H9 (cell line): ENCODE data around the gene PHTF1. TPM values are rescaled to one million over a fixed set of nuclear protein-coding genes. Genes with fewer than 3 reads are reported as not detected.

ENCODE experiments used
- DNase-seq: peaks from one replicate; pipeline ENCODE4 v3.0.0-alpha.2; 2017
- H2AFZ ChIP-seq: one replicate; pipeline ENCODE4 v1.6.1; 2013; ENCODE audit warnings: mild to moderate bottlenecking, low read length, control low read depth, moderate library complexity
- H2AK5ac ChIP-seq: 2 replicates; pipeline ENCODE4 v1.6.1; 2013; ENCODE audit warnings: low read length, control low read depth, mixed read lengths; ENCODE audit not compliant: insufficient read length
- H2BK120ac ChIP-seq: one replicate; pipeline ENCODE4 v1.6.1; 2013; ENCODE audit warnings: low read depth, mild to moderate bottlenecking, low read length, control low read depth, inconsistent platforms; ENCODE audit not compliant: poor library complexity, severe bottlenecking
- H2BK12ac ChIP-seq: 2 replicates; pipeline ENCODE4 v1.6.1; 2013; ENCODE audit warnings: low read length, control low read depth, mixed read lengths, low read depth; ENCODE audit not compliant: insufficient read length
- H2BK15ac ChIP-seq: 2 replicates; pipeline ENCODE4 v1.6.1; 2013; ENCODE audit warnings: low read depth, low read length, control low read depth
- H2BK20ac ChIP-seq: one replicate; pipeline ENCODE4 v1.6.1; 2013; ENCODE audit warnings: low read depth, mild to moderate bottlenecking, low read length, control low read depth, inconsistent platforms; ENCODE audit not compliant: poor library complexity, severe bottlenecking
- H2BK5ac ChIP-seq: 2 replicates; pipeline ENCODE4 v1.6.1; 2013; ENCODE audit warnings: low read length, control low read depth, mixed read lengths; ENCODE audit not compliant: insufficient read length
- H3K14ac ChIP-seq: 2 replicates; pipeline ENCODE4 v1.6.1; 2013; ENCODE audit warnings: low read length, control low read depth; ENCODE audit not compliant: insufficient read depth
- H3K18ac ChIP-seq: 2 replicates; pipeline ENCODE4 v1.6.1; 2013; ENCODE audit warnings: low read depth, mild to moderate bottlenecking, mixed read lengths, low read length, control low read depth; ENCODE audit not compliant: insufficient read length
- H3K23ac ChIP-seq: 2 replicates; pipeline ENCODE4 v1.6.1; 2013; ENCODE audit warnings: low read length, control low read depth, mixed read lengths, low read depth; ENCODE audit not compliant: insufficient read length
- H3K23me2 ChIP-seq: 2 replicates; pipeline ENCODE4 v1.6.1; 2013; ENCODE audit warnings: low read depth, mild to moderate bottlenecking, mixed read lengths, low read length, control low read depth; ENCODE audit not compliant: insufficient read length, poor library complexity, severe bottlenecking
- H3K27ac ChIP-seq: 2 replicates; pipeline ENCODE4 v1.5.1; 2013; ENCODE audit warnings: low read length, control low read depth, mixed read lengths, low read depth; ENCODE audit not compliant: insufficient read length
- H3K27me3 ChIP-seq: 2 replicates; pipeline ENCODE4 v1.6.1; 2013; ENCODE audit warnings: low read length, control low read depth, inconsistent platforms; ENCODE audit not compliant: insufficient read depth
- H3K4ac ChIP-seq: 2 replicates; pipeline ENCODE4 v1.6.1; 2013; ENCODE audit warnings: low read depth, mild to moderate bottlenecking, control low read depth, inconsistent platforms, low read length, moderate library complexity
- H3K4me1 ChIP-seq: 2 replicates; pipeline ENCODE4 v1.6.1; 2013; ENCODE audit warnings: low read length, control low read depth, inconsistent platforms; ENCODE audit not compliant: insufficient read depth
- H3K4me2 ChIP-seq: 2 replicates; pipeline ENCODE4 v1.6.1; 2013; ENCODE audit warnings: low read length, control low read depth, mixed read lengths; ENCODE audit not compliant: insufficient read length, insufficient read depth
- H3K56ac ChIP-seq: 2 replicates; pipeline ENCODE4 v1.6.1; 2013; ENCODE audit warnings: low read depth, mild to moderate bottlenecking, mixed read lengths, low read length, control low read depth; ENCODE audit not compliant: insufficient read length
- H3K79me1 ChIP-seq: 2 replicates; pipeline ENCODE4 v1.6.1; 2013; ENCODE audit warnings: low read depth, mild to moderate bottlenecking, moderate library complexity, low read length, control low read depth, inconsistent platforms; ENCODE audit not compliant: insufficient read depth, poor library complexity, severe bottlenecking
- H3K79me2 ChIP-seq: 2 replicates; pipeline ENCODE4 v1.6.1; 2013; ENCODE audit warnings: low read length, control low read depth, inconsistent platforms; ENCODE audit not compliant: insufficient read depth
- H3K9ac ChIP-seq: 2 replicates; pipeline ENCODE4 v1.6.1; 2013; ENCODE audit warnings: low read length, control low read depth, mixed read lengths; ENCODE audit not compliant: insufficient read length; ENCODE audit errors: extremely low read depth
- H3K9me3 ChIP-seq: one replicate; pipeline ENCODE4 v1.6.1; 2013; ENCODE audit warnings: low read depth, low read length, inconsistent platforms; ENCODE audit not compliant: control insufficient read depth
- H3T11ph ChIP-seq: one replicate; pipeline ENCODE4 v1.6.1; 2013; ENCODE audit warnings: mild to moderate bottlenecking, low read length, control low read depth, inconsistent platforms
- H4K20me1 ChIP-seq: one replicate; pipeline ENCODE4 v1.6.1; 2013; ENCODE audit not compliant: control insufficient read depth, insufficient read length, insufficient read depth
- H4K5ac ChIP-seq: 2 replicates; pipeline ENCODE4 v1.6.1; 2013; ENCODE audit warnings: low read depth, mild to moderate bottlenecking, mixed read lengths, low read length, control low read depth; ENCODE audit not compliant: insufficient read length
- H4K8ac ChIP-seq: replicated peaks from 2 replicates; pipeline ENCODE4 v1.6.1; 2013; ENCODE audit warnings: low read length, control low read depth, mixed read lengths, low read depth; ENCODE audit not compliant: insufficient read length
- H4K91ac ChIP-seq: 2 replicates; pipeline ENCODE4 v1.6.1; 2013; ENCODE audit warnings: low read depth, mild to moderate bottlenecking, moderate library complexity, mixed read lengths, low read length, control low read depth; ENCODE audit not compliant: insufficient read length
- H3K27ac Mint-ChIP-seq, 3 experiments: 2 replicates in 2 of 3; 3 replicates in 1 of 3; pipeline ENCODE4 v1.8.0; 2020 to 2021; ENCODE audit warnings: mixed read lengths in 3 of 3, mild to moderate bottlenecking in 1 of 3, moderate library complexity in 1 of 3
- H3K27me3 Mint-ChIP-seq: 2 replicates; pipeline ENCODE4 v1.8.0; 2021; ENCODE audit warnings: low read depth, mild to moderate bottlenecking, moderate library complexity, mixed read lengths
- H3K36me3 Mint-ChIP-seq, 3 experiments: 2 replicates in 2 of 3; 3 replicates in 1 of 3; pipeline ENCODE4 v1.8.0; 2020 to 2021; ENCODE audit warnings: low read depth in 3 of 3, mixed read lengths in 3 of 3; ENCODE audit not compliant: insufficient read depth in 1 of 3
- H3K4me1 Mint-ChIP-seq, 2 experiments: 2 replicates each; pipeline ENCODE4 v1.8.0; 2020; ENCODE audit warnings: mixed read lengths in 2 of 2
- H3K4me3 Mint-ChIP-seq, 2 experiments: 2 replicates in 1 of 2; 3 replicates in 1 of 2; pipeline ENCODE4 v1.8.0; 2020 to 2021; ENCODE audit warnings: mild to moderate bottlenecking in 2 of 2, mixed read lengths in 2 of 2, moderate library complexity in 1 of 2
- H3K9me3 Mint-ChIP-seq, 2 experiments: 2 replicates in 1 of 2; 3 replicates in 1 of 2; pipeline ENCODE4 v1.8.0; 2020; ENCODE audit warnings: mild to moderate bottlenecking in 2 of 2, mixed read lengths in 2 of 2, moderate library complexity in 1 of 2
- WGBS: extraction: QIAGEN DNeasy Blood & Tissue Kit; methylation state at CpG from one replicate; pipeline ENCODE4 v1.1.7; 2013; ENCODE audit warnings: missing lambda C conversion rate, low lambda C conversion rate, mixed read lengths; ENCODE audit not compliant: insufficient read length; ENCODE audit errors: extremely low coverage; 5-methylcytosine and 5-hydroxymethylcytosine counted together
- total RNA-seq: library from RNA; stranded (reverse); gene quantifications from 2 replicates; pipeline ENCODE4 v1.2.1, GENCODE V29; 2021
- TF ChIP-seq, protein P1 (sequence below): fragments of 200-600 bp; sonication (generic); conservative IDR thresholded peaks from 3 replicates; pipeline ENCODE4 v1.8.0; 2021; ENCODE audit warnings: antibody characterized with exemption, mild to moderate bottlenecking

Gene PHTF1
- total RNA-seq, 1 experiment from 2014 or later: 28.4 TPM

DNA sequence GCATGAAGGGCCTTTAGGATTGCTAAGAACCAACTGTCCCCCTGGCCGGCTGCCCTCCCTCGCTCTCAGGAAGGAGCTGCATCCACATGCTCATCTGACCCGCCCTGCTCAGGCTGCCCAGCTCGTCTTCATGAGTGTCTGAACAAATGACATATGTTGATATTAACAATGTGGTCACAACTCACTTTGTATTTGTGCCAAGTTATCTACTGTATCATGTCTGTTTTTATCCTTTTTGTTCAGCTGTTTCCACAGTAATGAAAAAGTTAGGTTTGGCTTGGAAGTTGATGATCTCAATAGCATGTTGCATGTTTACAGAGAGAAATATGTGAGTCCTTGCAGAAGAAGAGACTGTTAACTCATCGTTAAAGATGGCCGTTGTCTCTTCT, 75.1 kb downstream of the PHTF1 start:
- Histone ChIP-seq H3K79me1 (no peaks in the 10 kb centered on the region), H4K8ac (no peak overlapping the region), H3K79me2 (no peaks in the 10 kb centered on the region), H2BK20ac (no peak overlapping the region), H2BK120ac (no peak overlapping the region), H3K27ac (no peak overlapping the region), H3K56ac (no peak overlapping the region), H3K23me2 (no peaks in the 10 kb centered on the region), H2BK12ac (no peak overlapping the region), H3K4ac (no peak overlapping the region), H4K20me1 (no peaks in the 10 kb centered on the region), H3K9me3 (no peaks in the 10 kb centered on the region), H2AFZ (no peak overlapping the region), H3K4me2 (no peak overlapping the region), H3K27me3 (no peaks in the 10 kb centered on the region), H2BK5ac (no peak overlapping the region), H3K18ac (no peak overlapping the region), H3K4me1 (no peaks in the 10 kb centered on the region), H4K91ac (no peak overlapping the region), H3K23ac (no peak overlapping the region), H4K5ac (no peak overlapping the region), H2AK5ac (no peak overlapping the region), H3K14ac (no peak overlapping the region), H3T11ph (no peak overlapping the region), H3K9ac (no peak overlapping the region), H2BK15ac (no peak overlapping the region)
- Mint-ChIP-seq H3K4me3 (no peak overlapping the region), H3K36me3 (peaks cover 0 to 9% (median 2%) of the 10 kb centered on the region in 3 experiments; a peak in 5 of 7 replicates), H3K9me3 (no peaks in the 10 kb centered on the region; a peak in 1 of 5 replicates), H3K27me3 (no peaks in the 10 kb centered on the region), H3K27ac (peak overlapping the region in 1 of 3 experiments; percentile 71; a peak in 1 of 7 replicates), H3K4me1 (peaks cover 13 to 14% of the 10 kb centered on the region in 2 experiments)
- TF ChIP-seq, protein P1, sequence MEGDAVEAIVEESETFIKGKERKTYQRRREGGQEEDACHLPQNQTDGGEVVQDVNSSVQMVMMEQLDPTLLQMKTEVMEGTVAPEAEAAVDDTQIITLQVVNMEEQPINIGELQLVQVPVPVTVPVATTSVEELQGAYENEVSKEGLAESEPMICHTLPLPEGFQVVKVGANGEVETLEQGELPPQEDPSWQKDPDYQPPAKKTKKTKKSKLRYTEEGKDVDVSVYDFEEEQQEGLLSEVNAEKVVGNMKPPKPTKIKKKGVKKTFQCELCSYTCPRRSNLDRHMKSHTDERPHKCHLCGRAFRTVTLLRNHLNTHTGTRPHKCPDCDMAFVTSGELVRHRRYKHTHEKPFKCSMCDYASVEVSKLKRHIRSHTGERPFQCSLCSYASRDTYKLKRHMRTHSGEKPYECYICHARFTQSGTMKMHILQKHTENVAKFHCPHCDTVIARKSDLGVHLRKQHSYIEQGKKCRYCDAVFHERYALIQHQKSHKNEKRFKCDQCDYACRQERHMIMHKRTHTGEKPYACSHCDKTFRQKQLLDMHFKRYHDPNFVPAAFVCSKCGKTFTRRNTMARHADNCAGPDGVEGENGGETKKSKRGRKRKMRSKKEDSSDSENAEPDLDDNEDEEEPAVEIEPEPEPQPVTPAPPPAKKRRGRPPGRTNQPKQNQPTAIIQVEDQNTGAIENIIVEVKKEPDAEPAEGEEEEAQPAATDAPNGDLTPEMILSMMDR: no peak
- no peak for DNase-seq
- no CpG with 5 or more reads among the region's 6 CpGs for WGBS
